ENCODE measurements around the gene PALS2.

- no peak for TF ChIP-seq POLR2A (IDR thresholded peaks at IDR 0.05)
- no peak for TF ChIP-seq CTCF (IDR thresholded peaks at IDR 0.05)
Observed at GRCh38 chr7:24609059-24609458, 35.8 kb downstream of the PALS2 start.
